ENCODE measurements around the gene MYADM.

MYADM gene

GRCh38 chr19:53881482-53882390 lies 14.1 kb downstream of the MYADM start, which contains the start of gene PRKCG (continued):
- no peak for TF ChIP-seq ZNF510 (tag by site-specific recombination; IDR thresholded peaks at IDR 0.05; ENCODE audit: insufficient replicate concordance)
- TF ChIP-seq ZNF426 (tag by site-specific recombination; IDR thresholded peaks at IDR 0.05) = no peak
- no peak for TF ChIP-seq ZNF518A (tag by site-specific recombination; conservative IDR thresholded peaks at IDR 0.05; ENCODE audit: low read depth)
- no peak for TF ChIP-seq OSR2 (tag by site-specific recombination; IDR thresholded peaks at IDR 0.05)
- TF ChIP-seq SP2 (tag by site-specific recombination; IDR thresholded peaks at IDR 0.05) = peak; percentile 86
- no peak for TF ChIP-seq ZNF280D (tag by site-specific recombination; IDR thresholded peaks at IDR 0.05)
- no peak for TF ChIP-seq ZFP69B (tag by site-specific recombination; IDR thresholded peaks at IDR 0.05)
- no peak for TF ChIP-seq ZNF311 (tag by site-specific recombination; IDR thresholded peaks at IDR 0.05; ENCODE audit: borderline replicate concordance)
- TF ChIP-seq ZFP3 (tag by site-specific recombination; IDR thresholded peaks at IDR 0.05; ENCODE audit: low read depth) = no peak
- TF ChIP-seq ZBTB48 (tag by site-specific recombination; IDR thresholded peaks at IDR 0.05) = peak; percentile 34; the same call in 1 of the 2 replicates
- no peak for TF ChIP-seq GLI2 (tag by site-specific recombination; IDR thresholded peaks at IDR 0.05; ENCODE audit: borderline replicate concordance, low read depth)
- no peak for TF ChIP-seq ZNF184 (tag by site-specific recombination; IDR thresholded peaks at IDR 0.05)
- TF ChIP-seq ZNF521 (tag by site-specific recombination; IDR thresholded peaks at IDR 0.05) = no peak
- no peak for TF ChIP-seq ZNF239 (tag by site-specific recombination; IDR thresholded peaks at IDR 0.05)
- no peak for TF ChIP-seq ZNF548 (tag by site-specific recombination; IDR thresholded peaks at IDR 0.05)
- TF ChIP-seq ZNF398 (tag by site-specific recombination; IDR thresholded peaks at IDR 0.05) = peak; percentile 97
- TF ChIP-seq SCRT1 (tag by site-specific recombination; IDR thresholded peaks at IDR 0.05; ENCODE audit: borderline replicate concordance) = no peak
- TF ChIP-seq MYNN (tag by site-specific recombination; IDR thresholded peaks at IDR 0.05; ENCODE audit: borderline replicate concordance) = no peak
- TF ChIP-seq ZNF121 (tag by site-specific recombination; IDR thresholded peaks at IDR 0.05) = no peak
- TF ChIP-seq ZNF639 (tag by site-specific recombination; IDR thresholded peaks at IDR 0.05) = no peak
- TF ChIP-seq TCF7L2 (IDR thresholded peaks at IDR 0.05; ENCODE audit: borderline replicate concordance, low read depth, low read length) = no peak
- TF ChIP-seq PRDM1 (tag by site-specific recombination; IDR thresholded peaks at IDR 0.05) = peak; percentile 77; the same call in 1 of the 2 replicates
- no peak for TF ChIP-seq BCL11B (tag by site-specific recombination; IDR thresholded peaks at IDR 0.05; ENCODE audit: low read depth)
- no peak for TF ChIP-seq ZBTB49 (tag by site-specific recombination; IDR thresholded peaks at IDR 0.05; ENCODE audit: low read depth)
- TF ChIP-seq ZNF202 (tag by site-specific recombination; IDR thresholded peaks at IDR 0.05; ENCODE audit: borderline replicate concordance) = no peak
